ENCODE results near the gene KLB.
"Not testable (repeated sequence)": the region's sequence is repeated elsewhere in the genome, so short reads cannot be mapped to it uniquely, and the experiment has no call there.

Gene KLB

GRCh38 chr4:39455486-39455885 lies 48.8 kb downstream of the KLB start:
- H3K4me1 ChIP-seq (ENCODE audit: control insufficient read depth, low read length), result peaks cover 31% of the 10 kb centered on the region
- TF ChIP-seq EZH2phosphoT487 (IDR thresholded peaks at IDR 0.05; ENCODE audit: borderline replicate concordance, low read length) (no peak), CTCF (IDR thresholded peaks at IDR 0.05; ENCODE audit: low read depth, low read length, poor library complexity, severe bottlenecking) (no peak)
- H3K9me2 ChIP-seq (replicated peaks; ENCODE audit: control insufficient read depth, low read length), result no peaks in the 10 kb centered on the region
- peak overlapping the region; percentile 75 for H3K4me2 ChIP-seq (ENCODE audit: low read length)
- no peak overlapping the region for H3K27ac ChIP-seq (ENCODE audit: low read depth, low read length)
- no peaks in the 10 kb centered on the region for H3K27me3 ChIP-seq (ENCODE audit: control insufficient read depth, low read length)
- H3K4me3 ChIP-seq (ENCODE audit: low read length), result no peak overlapping the region
- peaks cover 88% of the 10 kb centered on the region for H3K36me3 ChIP-seq (ENCODE audit: control insufficient read depth, low read length)
- peaks cover 85% of the 10 kb centered on the region for H3F3A ChIP-seq (ENCODE audit: control insufficient read depth, insufficient read depth)
- no peaks in the 10 kb centered on the region for H3K9me3 ChIP-seq (ENCODE audit: control insufficient read depth, insufficient read depth, low read length)
- peaks cover 50% of the 10 kb centered on the region for H3K79me2 ChIP-seq (ENCODE audit: control insufficient read depth, low read length)
- H4K20me1 ChIP-seq (ENCODE audit: control insufficient read depth, insufficient read depth, low read depth, low read length), result peaks cover 52% of the 10 kb centered on the region

DNA sequence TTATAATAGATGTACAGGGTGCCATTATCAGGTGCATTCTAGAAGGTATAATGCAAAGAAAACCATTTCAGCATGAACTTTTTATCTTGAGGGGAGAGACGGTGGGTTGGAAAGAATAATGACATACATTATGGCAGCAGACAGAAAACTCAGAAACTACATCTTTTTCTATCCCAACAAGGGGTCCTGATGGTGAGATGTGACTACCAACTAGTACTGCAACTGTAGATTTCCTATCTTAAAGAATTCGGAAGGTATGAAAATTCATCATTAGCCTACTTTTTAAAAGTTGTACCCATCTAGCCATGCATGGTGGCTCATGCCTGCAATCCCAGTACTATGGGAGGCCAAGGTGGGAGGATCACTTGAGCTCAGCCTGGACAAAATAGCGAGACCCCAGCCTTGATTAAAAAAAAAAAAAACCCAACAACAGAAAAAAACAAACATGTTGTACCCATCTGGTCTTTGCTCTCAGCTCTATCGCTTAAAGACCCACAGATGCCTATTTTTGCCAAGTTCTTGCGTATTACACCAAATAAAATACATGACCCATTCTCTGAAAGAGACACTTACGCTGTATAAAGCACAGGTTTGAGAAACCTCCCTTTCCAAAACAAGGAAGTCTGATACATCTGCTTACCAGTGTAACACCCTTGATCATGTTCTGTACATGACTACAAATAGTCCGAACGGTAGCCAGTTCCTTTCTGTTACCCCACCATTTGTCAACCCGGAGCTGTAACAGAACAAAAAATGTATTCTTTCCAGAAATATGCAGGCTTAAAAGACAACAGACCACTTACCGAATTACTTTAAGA lies 50.4 kb downstream of the KLB start:
- Histone ChIP-seq H3K79me2 (ENCODE audit: control insufficient read depth, low read length) (peaks cover 66% of the 10 kb centered on the region), H3K36me3 (ENCODE audit: control insufficient read depth, low read length) (peaks cover 87% of the 10 kb centered on the region), H4K20me1 (ENCODE audit: control insufficient read depth, insufficient read depth, low read depth, low read length) (peaks cover 42% of the 10 kb centered on the region), H3K27ac (ENCODE audit: low read depth, low read length) (peak overlapping the region; percentile 88), H3K27me3 (ENCODE audit: control insufficient read depth, low read length) (no peaks in the 10 kb centered on the region), H3K9me2 (replicated peaks; ENCODE audit: control insufficient read depth, low read length) (no peaks in the 10 kb centered on the region), H3K9me3 (ENCODE audit: control insufficient read depth, insufficient read depth, low read length) (no peaks in the 10 kb centered on the region), H3F3A (ENCODE audit: control insufficient read depth, insufficient read depth) (peaks cover 71% of the 10 kb centered on the region), H3K4me1 (ENCODE audit: control insufficient read depth, low read length) (peaks cover 40% of the 10 kb centered on the region), H3K4me3 (ENCODE audit: low read length) (peak overlapping the region; percentile 82), H3K4me2 (ENCODE audit: low read length) (peak overlapping the region; percentile 75)
- TF ChIP-seq CTCF (IDR thresholded peaks at IDR 0.05; ENCODE audit: low read depth, low read length, poor library complexity, severe bottlenecking) (no peak), EZH2phosphoT487 (IDR thresholded peaks at IDR 0.05; ENCODE audit: borderline replicate concordance, low read length) (no peak)

DNA sequence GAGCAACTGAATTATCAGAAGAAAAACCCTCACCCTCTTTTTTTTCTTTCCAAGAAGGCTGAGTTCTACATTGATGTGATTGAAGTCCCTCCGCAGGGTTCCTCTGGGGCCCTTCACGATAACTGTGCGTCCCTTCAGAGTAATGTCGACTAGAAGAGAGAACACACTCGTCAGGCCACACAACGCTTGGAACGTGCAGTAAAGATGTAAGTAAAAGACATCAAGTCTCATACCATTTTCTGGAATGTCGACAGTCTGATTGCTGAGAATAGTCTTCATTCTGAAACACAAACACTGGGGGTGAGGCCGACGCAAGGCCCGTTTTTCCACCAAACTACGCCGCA lies 51.4 kb downstream of the KLB start:
- not testable (repeated sequence) for H3K9me2 ChIP-seq (replicated peaks; ENCODE audit: control insufficient read depth, low read length); H3K9me3 ChIP-seq (ENCODE audit: control insufficient read depth, insufficient read depth, low read length); H3K27me3 ChIP-seq (ENCODE audit: control insufficient read depth, low read length)
- peak overlapping the region; percentile 88 for H3K27ac ChIP-seq (ENCODE audit: low read depth, low read length)
- peaks cover 40% of the 10 kb centered on the region for H3K4me1 ChIP-seq (ENCODE audit: control insufficient read depth, low read length)
- H3F3A ChIP-seq (ENCODE audit: control insufficient read depth, insufficient read depth), result peaks cover 61% of the 10 kb centered on the region
- peaks cover 86% of the 10 kb centered on the region for H3K36me3 ChIP-seq (ENCODE audit: control insufficient read depth, low read length)
- H3K4me3 ChIP-seq (ENCODE audit: low read length), result peak overlapping the region; percentile 82
- H3K4me2 ChIP-seq (ENCODE audit: low read length), result peak overlapping the region; percentile 75
- peaks cover 71% of the 10 kb centered on the region for H3K79me2 ChIP-seq (ENCODE audit: control insufficient read depth, low read length)
- peaks cover 39% of the 10 kb centered on the region for H4K20me1 ChIP-seq (ENCODE audit: control insufficient read depth, insufficient read depth, low read depth, low read length)

- H3K27ac ChIP-seq (ENCODE audit: low read depth, low read length), result peak within 1 kb of the TSS; percentile 88
- no peaks in the 10 kb centered on the region for H3K27me3 ChIP-seq (ENCODE audit: control insufficient read depth, low read length)
- no peaks in the 10 kb centered on the region for H3K9me2 ChIP-seq (replicated peaks; ENCODE audit: control insufficient read depth, low read length)
- TF ChIP-seq CTCF (IDR thresholded peaks at IDR 0.05; ENCODE audit: low read depth, low read length, poor library complexity, severe bottlenecking), result no peak
- no peak for TF ChIP-seq EZH2phosphoT487 (IDR thresholded peaks at IDR 0.05; ENCODE audit: borderline replicate concordance, low read length)
- H3K9me3 ChIP-seq (ENCODE audit: control insufficient read depth, insufficient read depth, low read length), result no peaks in the 10 kb centered on the region
- peaks cover 75% of the 10 kb centered on the region for H3K79me2 ChIP-seq (ENCODE audit: control insufficient read depth, low read length)
- H3F3A ChIP-seq (ENCODE audit: control insufficient read depth, insufficient read depth), result peaks cover 60% of the 10 kb centered on the region
- peaks cover 40% of the 10 kb centered on the region for H3K4me1 ChIP-seq (ENCODE audit: control insufficient read depth, low read length)
- H3K4me2 ChIP-seq (ENCODE audit: low read length), result peak within 1 kb of the TSS; percentile 75
- peaks cover 35% of the 10 kb centered on the region for H4K20me1 ChIP-seq (ENCODE audit: control insufficient read depth, insufficient read depth, low read depth, low read length)
- H3K4me3 ChIP-seq (ENCODE audit: low read length), result peak within 1 kb of the TSS; percentile 82
- H3K36me3 ChIP-seq (ENCODE audit: control insufficient read depth, low read length), result peaks cover 86% of the 10 kb centered on the region
Observed at GRCh38 chr4:39458505-39459300, 52.0 kb downstream of the KLB start, which contains the start of the genes LIAS and RPL9. Gene LIAS, plus strand, starts transcription at chr4:39459056. Its CDS starts 62 bp downstream, at chr4:39459118. Gene RPL9, minus strand, starts transcription at chr4:39458922. Its CDS starts 483 bp downstream, at chr4:39458439.
